ENCODE results near the gene FOXL3. TPM values are rescaled to one million over a fixed set of nuclear protein-coding genes. Genes with fewer than 3 reads are reported as not detected.

FOXL3 gene
- polyA plus RNA-seq, 1 of the 3 experiments (the other 2 are of a cell fraction), result not detected

DNA sequence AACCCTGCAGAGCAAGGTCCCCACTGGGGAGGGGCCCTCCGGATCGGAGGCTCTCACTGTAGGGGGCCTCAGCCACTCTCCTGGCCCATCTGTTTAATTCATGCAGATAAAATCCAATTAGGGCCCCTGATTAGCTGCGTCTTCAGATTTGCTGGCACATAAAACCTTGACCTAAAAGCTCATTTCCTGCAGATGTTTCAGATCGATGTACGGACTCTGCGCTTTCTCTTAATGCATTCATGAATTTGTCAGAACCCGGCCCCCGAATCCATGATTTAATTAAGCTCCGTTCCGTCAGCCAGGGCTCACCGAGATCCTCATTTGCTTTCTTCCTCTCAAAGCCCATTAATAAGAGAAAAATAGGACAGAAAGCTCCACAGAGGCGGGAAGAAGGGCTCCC lies 40.0 kb upstream of the FOXL3 start:
- Histone ChIP-seq H3K9ac (no peak overlapping the region), H3K27me3 (ENCODE audit: insufficient read depth) (no peaks in the 10 kb centered on the region), H3K4me3 (ENCODE audit: low read depth in 2 of 2, low read length in 1 of 2) (no peak overlapping the region), H3K36me3 (replicated peaks in 1 of 2; ENCODE audit: control insufficient read depth in 1 of 2, insufficient read depth in 2 of 2, low read length in 1 of 2) (no peaks in the 10 kb centered on the region), H3F3A (replicated peaks; ENCODE audit: insufficient read depth) (no peaks in the 10 kb centered on the region), H4K20me1 (ENCODE audit: insufficient read depth) (no peaks in the 10 kb centered on the region), H3K4me2 (no peak overlapping the region), H3K4me1 (ENCODE audit: control insufficient read depth in 1 of 2, insufficient read depth in 2 of 2, low read depth in 1 of 2, low read length in 1 of 2) (peaks cover 0 to 10% of the 10 kb centered on the region in 2 experiments; a peak in 2 of 4 replicates), H3K27ac (ENCODE audit: low read depth in 2 of 2, low read length in 1 of 2) (no peak overlapping the region), H3K9me3 (no peaks in the 10 kb centered on the region), H2AFZ (ENCODE audit: low read depth) (no peak overlapping the region), H3K9me2 (no peaks in the 10 kb centered on the region), H3K79me2 (ENCODE audit: insufficient read depth) (no peaks in the 10 kb centered on the region)
- TF ChIP-seq SIN3A (IDR thresholded peaks at IDR 0.05; ENCODE audit: borderline replicate concordance, low read depth, low read length) (no peak), GATA2 (CRISPR knock-in tag; IDR thresholded peaks at IDR 0.05) (0 out of 2 replicates have a peak, but pooled peaks have one; percentile 18)
- TF ChIP-seq, protein P1, sequence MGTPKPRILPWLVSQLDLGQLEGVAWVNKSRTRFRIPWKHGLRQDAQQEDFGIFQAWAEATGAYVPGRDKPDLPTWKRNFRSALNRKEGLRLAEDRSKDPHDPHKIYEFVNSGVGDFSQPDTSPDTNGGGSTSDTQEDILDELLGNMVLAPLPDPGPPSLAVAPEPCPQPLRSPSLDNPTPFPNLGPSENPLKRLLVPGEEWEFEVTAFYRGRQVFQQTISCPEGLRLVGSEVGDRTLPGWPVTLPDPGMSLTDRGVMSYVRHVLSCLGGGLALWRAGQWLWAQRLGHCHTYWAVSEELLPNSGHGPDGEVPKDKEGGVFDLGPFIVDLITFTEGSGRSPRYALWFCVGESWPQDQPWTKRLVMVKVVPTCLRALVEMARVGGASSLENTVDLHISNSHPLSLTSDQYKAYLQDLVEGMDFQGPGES (IDR thresholded peaks at IDR 0.05; ENCODE audit: low read depth, low read length), result no peak
- CTCF ChIA-PET, result interaction anchor here (0.6 to 2.1 kb wide), 3 partner anchors 15 to 17 kb away, joined by 3 to 13 read pairs (median 6); no protein-coding TSS in a partner anchor
- POLR2A ChIA-PET, result no interaction called here
- peak; percentile 73 for DNase-seq
- WGBS (ENCODE audit: low lambda C conversion rate), result 53% methylated on average over 10 of the region's 12 CpGs

GRCh38 chr7:250523-250922 lies 39.4 kb upstream of the FOXL3 start:
- H3K27ac ChIP-seq (ENCODE audit: low read depth in 2 of 2, low read length in 1 of 2), result no peak overlapping the region
- H3K4me2 ChIP-seq, result no peak overlapping the region
- H3K4me3 ChIP-seq (ENCODE audit: low read depth in 2 of 2, low read length in 1 of 2), result no peak overlapping the region
- TF ChIP-seq RFX5 (IDR thresholded peaks at IDR 0.05; ENCODE audit: low read length) (no peak), MAX (IDR thresholded peaks at IDR 0.05; ENCODE audit: low read depth) (no peak)
- no peaks in the 10 kb centered on the region for H3K27me3 ChIP-seq (ENCODE audit: insufficient read depth)
- WGBS (ENCODE audit: low lambda C conversion rate), result 85% methylated on average over 15 of the region's 15 CpGs
- H3K4me1 ChIP-seq (ENCODE audit: control insufficient read depth in 1 of 2, insufficient read depth in 2 of 2, low read depth in 1 of 2, low read length in 1 of 2), result peaks cover 0 to 10% of the 10 kb centered on the region in 2 experiments; a peak in 2 of 4 replicates
- no peak overlapping the region for H2AFZ ChIP-seq (ENCODE audit: low read depth)
- no peak overlapping the region for H3K9ac ChIP-seq
- CTCF ChIA-PET, result interaction anchor here (0.9 to 2.1 kb wide), 2 partner anchors 14 to 17 kb away, joined by 6 to 13 read pairs; no protein-coding TSS in a partner anchor
- POLR2A ChIA-PET, result no interaction called here
- no peaks in the 10 kb centered on the region for H3K9me3 ChIP-seq
- no peaks in the 10 kb centered on the region for H4K20me1 ChIP-seq (ENCODE audit: insufficient read depth)
- no peaks in the 10 kb centered on the region for H3K9me2 ChIP-seq
- H3F3A ChIP-seq (replicated peaks; ENCODE audit: insufficient read depth), result no peaks in the 10 kb centered on the region
- H3K36me3 ChIP-seq (replicated peaks in 1 of 2; ENCODE audit: control insufficient read depth in 1 of 2, insufficient read depth in 2 of 2, low read length in 1 of 2), result no peaks in the 10 kb centered on the region
- no peak for DNase-seq
- H3K79me2 ChIP-seq (ENCODE audit: insufficient read depth), result no peaks in the 10 kb centered on the region

- CTCF ChIA-PET, result interaction anchor here (0.9 to 2.1 kb wide), 2 partner anchors 14 to 16 kb away, joined by 6 to 13 read pairs; no protein-coding TSS in a partner anchor
- H3K79me2 ChIP-seq (ENCODE audit: insufficient read depth), result no peaks in the 10 kb centered on the region
- no peak overlapping the region for H3K4me3 ChIP-seq (ENCODE audit: low read depth in 2 of 2, low read length in 1 of 2)
- no peak overlapping the region for H2AFZ ChIP-seq (ENCODE audit: low read depth)
- H3K27ac ChIP-seq (ENCODE audit: low read depth in 2 of 2, low read length in 1 of 2), result no peak overlapping the region
- peaks cover 0 to 10% of the 10 kb centered on the region in 2 experiments; a peak in 2 of 4 replicates for H3K4me1 ChIP-seq (ENCODE audit: control insufficient read depth in 1 of 2, insufficient read depth in 2 of 2, low read depth in 1 of 2, low read length in 1 of 2)
- H3K4me2 ChIP-seq, result no peak overlapping the region
- no peaks in the 10 kb centered on the region for H4K20me1 ChIP-seq (ENCODE audit: insufficient read depth)
- POLR2A ChIA-PET, result no interaction called here
- TF ChIP-seq CHD2 (IDR thresholded peaks at IDR 0.05; ENCODE audit: low read length, partially characterized antibody) (no peak), RCOR1 (IDR thresholded peaks at IDR 0.05; ENCODE audit: low read length) (no peak), MAX (IDR thresholded peaks at IDR 0.05; ENCODE audit: low read depth) (no peak), MXI1 (IDR thresholded peaks at IDR 0.05; ENCODE audit: low read depth, low read length) (no peak), TEAD4 (IDR thresholded peaks at IDR 0.05; ENCODE audit: borderline replicate concordance, insufficient read depth) (no peak), GABPA (IDR thresholded peaks at IDR 0.05; ENCODE audit: low read depth) (no peak)
- TF ChIP-seq, protein P2, sequence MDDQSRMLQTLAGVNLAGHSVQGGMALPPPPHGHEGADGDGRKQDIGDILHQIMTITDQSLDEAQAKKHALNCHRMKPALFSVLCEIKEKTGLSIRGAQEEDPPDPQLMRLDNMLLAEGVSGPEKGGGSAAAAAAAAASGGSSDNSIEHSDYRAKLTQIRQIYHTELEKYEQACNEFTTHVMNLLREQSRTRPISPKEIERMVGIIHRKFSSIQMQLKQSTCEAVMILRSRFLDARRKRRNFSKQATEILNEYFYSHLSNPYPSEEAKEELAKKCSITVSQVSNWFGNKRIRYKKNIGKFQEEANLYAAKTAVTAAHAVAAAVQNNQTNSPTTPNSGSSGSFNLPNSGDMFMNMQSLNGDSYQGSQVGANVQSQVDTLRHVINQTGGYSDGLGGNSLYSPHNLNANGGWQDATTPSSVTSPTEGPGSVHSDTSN (IDR thresholded peaks at IDR 0.05), result no peak
- TF ChIP-seq, protein P3, sequence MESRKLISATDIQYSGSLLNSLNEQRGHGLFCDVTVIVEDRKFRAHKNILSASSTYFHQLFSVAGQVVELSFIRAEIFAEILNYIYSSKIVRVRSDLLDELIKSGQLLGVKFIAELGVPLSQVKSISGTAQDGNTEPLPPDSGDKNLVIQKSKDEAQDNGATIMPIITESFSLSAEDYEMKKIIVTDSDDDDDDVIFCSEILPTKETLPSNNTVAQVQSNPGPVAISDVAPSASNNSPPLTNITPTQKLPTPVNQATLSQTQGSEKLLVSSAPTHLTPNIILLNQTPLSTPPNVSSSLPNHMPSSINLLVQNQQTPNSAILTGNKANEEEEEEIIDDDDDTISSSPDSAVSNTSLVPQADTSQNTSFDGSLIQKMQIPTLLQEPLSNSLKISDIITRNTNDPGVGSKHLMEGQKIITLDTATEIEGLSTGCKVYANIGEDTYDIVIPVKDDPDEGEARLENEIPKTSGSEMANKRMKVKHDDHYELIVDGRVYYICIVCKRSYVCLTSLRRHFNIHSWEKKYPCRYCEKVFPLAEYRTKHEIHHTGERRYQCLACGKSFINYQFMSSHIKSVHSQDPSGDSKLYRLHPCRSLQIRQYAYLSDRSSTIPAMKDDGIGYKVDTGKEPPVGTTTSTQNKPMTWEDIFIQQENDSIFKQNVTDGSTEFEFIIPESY (IDR thresholded peaks at IDR 0.05; ENCODE audit: borderline replicate concordance, low read depth), result no peak
- 88% methylated on average over 19 of the region's 20 CpGs for WGBS (ENCODE audit: low lambda C conversion rate)
- H3K9ac ChIP-seq, result no peak overlapping the region
- no peaks in the 10 kb centered on the region for H3K27me3 ChIP-seq (ENCODE audit: insufficient read depth)
- no peaks in the 10 kb centered on the region for H3K9me2 ChIP-seq
- H3F3A ChIP-seq (replicated peaks; ENCODE audit: insufficient read depth), result no peaks in the 10 kb centered on the region
- no peaks in the 10 kb centered on the region for H3K9me3 ChIP-seq
- H3K36me3 ChIP-seq (replicated peaks in 1 of 2; ENCODE audit: control insufficient read depth in 1 of 2, insufficient read depth in 2 of 2, low read length in 1 of 2), result no peaks in the 10 kb centered on the region
- no peak for DNase-seq
These were observed 39.0 kb upstream of the FOXL3 start for GRCh38 chr7:251005-251404.
